Stimulated activated CD4-positive, alpha-beta T cell treated with anti-CD3 and anti-CD28 coated beads, Interleukin-1b, Interleukin-23, amount 100 ng/mL, for 48 hours (primary cell): ENCODE results near the gene APLN.

Experiments used
- DNase-seq: peaks from one replicate; pipeline ENCODE4 v3.0.0-alpha.2; 2020

Gene APLN

GRCh38 chrX:129659861-129660260 lies 5.1 kb upstream of the APLN start:
- DNase-seq = no peak

GRCh38 chrX:129659141-129659540 lies 4.4 kb upstream of the APLN start:
- DNase-seq = no peak

GRCh38 chrX:129658429-129658828 lies 3.7 kb upstream of the APLN start:
- no peak for DNase-seq

- no peak for DNase-seq
Observed at GRCh38 chrX:129655547-129656249, 942 bp upstream of the APLN start.

GRCh38 chrX:129653971-129654651 lies 645 bp downstream of the APLN start:
- no peak for DNase-seq

GRCh38 chrX:129653181-129653970 lies 1.4 kb downstream of the APLN start:
- DNase-seq = no peak

GRCh38 chrX:129652565-129653169 lies 2.1 kb downstream of the APLN start:
- no peak for DNase-seq

GRCh38 chrX:129651756-129652564 lies 2.8 kb downstream of the APLN start:
- no peak for DNase-seq

- DNase-seq = no peak
Observed at GRCh38 chrX:129650821-129651510, 3.8 kb downstream of the APLN start.

GRCh38 chrX:129650183-129650689 lies 4.5 kb downstream of the APLN start:
- DNase-seq = no peak

GRCh38 chrX:129649268-129650182 lies 5.2 kb downstream of the APLN start:
- DNase-seq = no peak

GRCh38 chrX:129648514-129649267 lies 6.1 kb downstream of the APLN start:
- no peak for DNase-seq

- no peak for DNase-seq
Observed at GRCh38 chrX:129647418-129648410, 7.0 kb downstream of the APLN start.

GRCh38 chrX:129646566-129647417 lies 8.0 kb downstream of the APLN start:
- no peak for DNase-seq

- DNase-seq = no peak
Observed at GRCh38 chrX:129642641-129643040, 12.1 kb downstream of the APLN start.

- DNase-seq = no peak
Observed at GRCh38 chrX:129641941-129642340, 12.8 kb downstream of the APLN start.

GRCh38 chrX:129641469-129641868 lies 13.3 kb downstream of the APLN start:
- no peak for DNase-seq
